SK-N-SH (cell line): Measurements from ENCODE around the gene AGTRAP.

Experiments
- CHD2 ChIP-seq: fragments of 150-350 bp; IDR thresholded peaks from 2 replicates; pipeline ENCODE4 v1.6.1; 2018; ENCODE audit warnings: low read length; ENCODE audit not compliant: partially characterized antibody
- CTCF ChIP-seq: fragments of 200-600 bp; sonication (generic); IDR thresholded peaks from 2 replicates; pipeline ENCODE4 v1.6.1; 2017; ENCODE audit warnings: antibody characterized with exemption, mild to moderate bottlenecking, moderate library complexity
- EP300 ChIP-seq, 2 experiments: IDR thresholded peaks; 2 replicates each; pipeline versions ENCODE4 v1.4.0 to v1.6.1; 2012; ENCODE audit warnings: borderline replicate concordance in 1 of 2, low read depth in 1 of 2, low read length in 1 of 2
- EZH2phosphoT487 ChIP-seq: fragments of 200-600 bp; sonication (generic); IDR thresholded peaks from 2 replicates; pipeline ENCODE4 v1.6.1; 2017; ENCODE audit warnings: low read depth, mixed run types, mild to moderate bottlenecking, antibody characterized with exemption, moderate library complexity, borderline replicate concordance
- GATA2 ChIP-seq: sonication (generic); formaldehyde crosslinking; IDR thresholded peaks from 2 replicates; pipeline ENCODE4 v1.5.0; 2020; ENCODE audit warnings: mild to moderate bottlenecking, missing genetic modification reagents
- JUND ChIP-seq: IDR thresholded peaks from 2 replicates; pipeline ENCODE4 v1.4.0; 2012
- POLR2AphosphoS5 ChIP-seq: IDR thresholded peaks from 2 replicates; pipeline ENCODE4 v1.6.1; 2012; ENCODE audit warnings: low read depth, low read length
- RAD21 ChIP-seq: IDR thresholded peaks from 2 replicates; pipeline ENCODE4 v1.6.1; 2012; ENCODE audit warnings: mild to moderate bottlenecking, low read length
- SMC3 ChIP-seq: IDR thresholded peaks from 2 replicates; pipeline ENCODE4 v1.6.1; 2012; ENCODE audit warnings: low read depth, low read length, improper control_type of control experiment
- TAF1 ChIP-seq: IDR thresholded peaks from 2 replicates; pipeline ENCODE4 v1.6.1; 2012; ENCODE audit warnings: low read depth, mild to moderate bottlenecking, low read length, moderate library complexity, borderline replicate concordance
- TF ChIP-seq, protein P1 (sequence below): IDR thresholded peaks from 2 replicates; pipeline ENCODE4 v1.6.1; 2012; ENCODE audit warnings: mild to moderate bottlenecking, low read depth, low read length, moderate library complexity

- TF ChIP-seq JUND, result no peak
- TF ChIP-seq CTCF, result no peak
- no peak for TF ChIP-seq EP300 (IDR thresholded peaks at IDR 0.05; ENCODE audit: borderline replicate concordance in 1 of 2, low read depth in 1 of 2, low read length in 1 of 2)
- no peak for TF ChIP-seq RAD21
- TF ChIP-seq EZH2phosphoT487, result no peak
- no peak for TF ChIP-seq SMC3
- TF ChIP-seq, protein P1, sequence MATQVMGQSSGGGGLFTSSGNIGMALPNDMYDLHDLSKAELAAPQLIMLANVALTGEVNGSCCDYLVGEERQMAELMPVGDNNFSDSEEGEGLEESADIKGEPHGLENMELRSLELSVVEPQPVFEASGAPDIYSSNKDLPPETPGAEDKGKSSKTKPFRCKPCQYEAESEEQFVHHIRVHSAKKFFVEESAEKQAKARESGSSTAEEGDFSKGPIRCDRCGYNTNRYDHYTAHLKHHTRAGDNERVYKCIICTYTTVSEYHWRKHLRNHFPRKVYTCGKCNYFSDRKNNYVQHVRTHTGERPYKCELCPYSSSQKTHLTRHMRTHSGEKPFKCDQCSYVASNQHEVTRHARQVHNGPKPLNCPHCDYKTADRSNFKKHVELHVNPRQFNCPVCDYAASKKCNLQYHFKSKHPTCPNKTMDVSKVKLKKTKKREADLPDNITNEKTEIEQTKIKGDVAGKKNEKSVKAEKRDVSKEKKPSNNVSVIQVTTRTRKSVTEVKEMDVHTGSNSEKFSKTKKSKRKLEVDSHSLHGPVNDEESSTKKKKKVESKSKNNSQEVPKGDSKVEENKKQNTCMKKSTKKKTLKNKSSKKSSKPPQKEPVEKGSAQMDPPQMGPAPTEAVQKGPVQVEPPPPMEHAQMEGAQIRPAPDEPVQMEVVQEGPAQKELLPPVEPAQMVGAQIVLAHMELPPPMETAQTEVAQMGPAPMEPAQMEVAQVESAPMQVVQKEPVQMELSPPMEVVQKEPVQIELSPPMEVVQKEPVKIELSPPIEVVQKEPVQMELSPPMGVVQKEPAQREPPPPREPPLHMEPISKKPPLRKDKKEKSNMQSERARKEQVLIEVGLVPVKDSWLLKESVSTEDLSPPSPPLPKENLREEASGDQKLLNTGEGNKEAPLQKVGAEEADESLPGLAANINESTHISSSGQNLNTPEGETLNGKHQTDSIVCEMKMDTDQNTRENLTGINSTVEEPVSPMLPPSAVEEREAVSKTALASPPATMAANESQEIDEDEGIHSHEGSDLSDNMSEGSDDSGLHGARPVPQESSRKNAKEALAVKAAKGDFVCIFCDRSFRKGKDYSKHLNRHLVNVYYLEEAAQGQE, result no peak
- TF ChIP-seq POLR2AphosphoS5, result no peak
- no peak for TF ChIP-seq CHD2
- no peak for TF ChIP-seq TAF1
- no peak for TF ChIP-seq GATA2 (CRISPR knock-in tag)
Measured at GRCh38 chr1:11770011-11770410, 34.1 kb downstream of the AGTRAP start.
